Ishikawa (cell line): Measurements from ENCODE around the gene STAT2.
A peak's percentile ranks its signal among the peaks of the same experiment; 100 is the strongest.

Source experiments
- CEBPB ChIP-seq: IDR thresholded peaks from 2 replicates; pipeline ENCODE4 v1.6.1; 2012
- CREB1 ChIP-seq: IDR thresholded peaks from 2 replicates; pipeline ENCODE4 v1.6.1; 2012; ENCODE audit warnings: low read depth
- EGR1 ChIP-seq: IDR thresholded peaks from 2 replicates; pipeline ENCODE4 v1.6.1; 2012
- EP300 ChIP-seq: IDR thresholded peaks from 2 replicates; pipeline ENCODE4 v1.6.1; 2012; ENCODE audit warnings: borderline replicate concordance
- FOXM1 ChIP-seq: IDR thresholded peaks from 2 replicates; pipeline ENCODE4 v1.6.1; 2012; ENCODE audit warnings: low read depth, borderline replicate concordance
- NFIC ChIP-seq: IDR thresholded peaks from 2 replicates; pipeline ENCODE4 v1.6.1; 2012
- RAD21 ChIP-seq: IDR thresholded peaks from 2 replicates; pipeline ENCODE4 v1.6.1; 2012; ENCODE audit warnings: low read depth
- TAF1 ChIP-seq: IDR thresholded peaks from 2 replicates; pipeline ENCODE4 v1.6.1; 2012; ENCODE audit warnings: low read depth, mild to moderate bottlenecking
- TCF12 ChIP-seq: IDR thresholded peaks from 2 replicates; pipeline ENCODE4 v1.6.1; 2012; ENCODE audit warnings: low read depth
- TEAD4 ChIP-seq: IDR thresholded peaks from 2 replicates; pipeline ENCODE4 v1.6.1; 2012
- YY1 ChIP-seq: IDR thresholded peaks from 2 replicates; pipeline ENCODE4 v1.6.1; 2012; ENCODE audit warnings: low read depth
- ZBTB7A ChIP-seq: IDR thresholded peaks from 2 replicates; pipeline ENCODE4 v1.6.1; 2012; ENCODE audit warnings: low read depth
- TF ChIP-seq, protein P1 (sequence below): IDR thresholded peaks from 2 replicates; pipeline ENCODE4 v1.6.1; 2012
- TF ChIP-seq, protein P2 (sequence below): IDR thresholded peaks from 2 replicates; pipeline ENCODE4 v1.6.1; 2012
- TF ChIP-seq, protein P3 (sequence below): IDR thresholded peaks from 2 replicates; pipeline ENCODE4 v1.6.1; 2012; ENCODE audit warnings: low read depth, mild to moderate bottlenecking

STAT2 gene

DNA sequence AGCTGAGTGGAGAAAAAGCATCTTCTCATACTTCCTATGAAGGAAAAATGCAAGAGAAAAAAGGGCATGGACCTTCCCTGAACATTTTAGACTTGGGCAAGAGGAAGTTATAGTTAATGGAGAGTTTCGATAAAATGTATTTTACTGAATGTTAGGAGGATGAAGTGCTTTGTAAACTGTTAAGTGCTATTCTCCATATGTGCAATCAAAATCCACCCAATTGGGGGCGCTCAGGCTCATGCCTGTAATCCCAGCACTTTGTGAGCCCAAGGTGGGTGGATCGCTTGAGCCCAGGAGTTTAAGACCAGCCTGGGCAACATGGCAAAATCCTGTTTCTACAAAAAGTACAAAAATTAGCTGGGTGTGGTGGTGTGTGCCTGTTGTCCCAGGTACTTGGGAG, 42.2 kb downstream of the STAT2 start:
- TF ChIP-seq RAD21 (peak; percentile 32; the same call in 1 of the 2 replicates), TEAD4 (no peak)

DNA sequence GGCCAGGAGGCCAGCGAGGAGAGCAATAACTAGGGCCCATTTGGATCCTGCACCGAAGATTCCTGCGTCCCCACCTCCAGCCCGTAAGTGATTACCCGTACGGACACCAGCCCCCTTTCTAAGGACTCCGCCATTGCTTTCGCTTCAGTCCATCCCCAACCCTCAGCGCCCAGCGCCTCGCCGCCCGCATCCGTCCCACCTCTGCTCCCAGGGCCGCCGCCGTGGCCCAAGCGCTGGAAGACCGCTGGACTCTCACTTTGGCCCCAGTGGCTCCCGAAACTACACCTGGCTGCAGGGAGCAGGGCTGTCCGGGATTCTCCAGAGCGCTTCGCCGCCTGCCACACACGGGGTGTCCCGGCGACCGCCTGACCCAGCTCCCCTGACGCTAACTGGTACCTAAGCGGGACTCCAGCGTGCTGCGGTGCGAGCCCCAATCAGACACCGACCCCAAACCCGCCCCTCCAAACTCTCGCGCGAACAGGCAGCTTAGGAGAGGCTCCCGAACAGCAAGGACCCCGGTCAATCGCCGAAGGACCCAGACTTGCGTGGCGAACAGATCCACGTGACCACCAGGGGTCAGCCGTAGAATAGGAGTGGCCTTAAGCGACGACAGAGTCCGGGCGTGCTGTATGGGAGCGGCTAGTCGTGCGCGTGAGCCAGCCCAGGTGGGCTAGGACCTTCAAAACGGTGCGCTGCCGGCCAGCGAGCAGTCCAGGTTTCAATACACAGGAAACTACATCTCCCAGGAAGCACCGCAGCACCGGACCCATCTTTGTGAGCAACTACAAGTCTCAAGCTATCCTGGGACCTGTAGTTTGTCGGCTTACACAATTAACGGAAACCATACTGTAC, 44.1 kb downstream of the STAT2 start, which contains the start of gene CNPY2:
TSS of gene CNPY2 (minus strand) at position 367 of the 852 bp plus-strand sequence. CDS start 771 bp downstream, outside the sequence.
- no peak; the same call in 1 of the 2 replicates for TF ChIP-seq EGR1
- 0 out of 2 replicates have a peak, but pooled peaks have one; percentile 60 for TF ChIP-seq TCF12
- TF ChIP-seq NFIC, result no peak
- peak; percentile 45; the same call in 1 of the 2 replicates for TF ChIP-seq EP300
- TF ChIP-seq FOXM1, result no peak
- TF ChIP-seq, protein P1, sequence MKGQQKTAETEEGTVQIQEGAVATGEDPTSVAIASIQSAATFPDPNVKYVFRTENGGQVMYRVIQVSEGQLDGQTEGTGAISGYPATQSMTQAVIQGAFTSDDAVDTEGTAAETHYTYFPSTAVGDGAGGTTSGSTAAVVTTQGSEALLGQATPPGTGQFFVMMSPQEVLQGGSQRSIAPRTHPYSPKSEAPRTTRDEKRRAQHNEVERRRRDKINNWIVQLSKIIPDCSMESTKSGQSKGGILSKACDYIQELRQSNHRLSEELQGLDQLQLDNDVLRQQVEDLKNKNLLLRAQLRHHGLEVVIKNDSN, result peak; percentile 95
- TF ChIP-seq YY1, result peak; percentile 87
- peak; percentile 19; the same call in 1 of the 2 replicates for TF ChIP-seq CEBPB
- TF ChIP-seq, protein P2, sequence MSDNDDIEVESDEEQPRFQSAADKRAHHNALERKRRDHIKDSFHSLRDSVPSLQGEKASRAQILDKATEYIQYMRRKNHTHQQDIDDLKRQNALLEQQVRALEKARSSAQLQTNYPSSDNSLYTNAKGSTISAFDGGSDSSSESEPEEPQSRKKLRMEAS, result peak; percentile 90
- TF ChIP-seq, protein P3, sequence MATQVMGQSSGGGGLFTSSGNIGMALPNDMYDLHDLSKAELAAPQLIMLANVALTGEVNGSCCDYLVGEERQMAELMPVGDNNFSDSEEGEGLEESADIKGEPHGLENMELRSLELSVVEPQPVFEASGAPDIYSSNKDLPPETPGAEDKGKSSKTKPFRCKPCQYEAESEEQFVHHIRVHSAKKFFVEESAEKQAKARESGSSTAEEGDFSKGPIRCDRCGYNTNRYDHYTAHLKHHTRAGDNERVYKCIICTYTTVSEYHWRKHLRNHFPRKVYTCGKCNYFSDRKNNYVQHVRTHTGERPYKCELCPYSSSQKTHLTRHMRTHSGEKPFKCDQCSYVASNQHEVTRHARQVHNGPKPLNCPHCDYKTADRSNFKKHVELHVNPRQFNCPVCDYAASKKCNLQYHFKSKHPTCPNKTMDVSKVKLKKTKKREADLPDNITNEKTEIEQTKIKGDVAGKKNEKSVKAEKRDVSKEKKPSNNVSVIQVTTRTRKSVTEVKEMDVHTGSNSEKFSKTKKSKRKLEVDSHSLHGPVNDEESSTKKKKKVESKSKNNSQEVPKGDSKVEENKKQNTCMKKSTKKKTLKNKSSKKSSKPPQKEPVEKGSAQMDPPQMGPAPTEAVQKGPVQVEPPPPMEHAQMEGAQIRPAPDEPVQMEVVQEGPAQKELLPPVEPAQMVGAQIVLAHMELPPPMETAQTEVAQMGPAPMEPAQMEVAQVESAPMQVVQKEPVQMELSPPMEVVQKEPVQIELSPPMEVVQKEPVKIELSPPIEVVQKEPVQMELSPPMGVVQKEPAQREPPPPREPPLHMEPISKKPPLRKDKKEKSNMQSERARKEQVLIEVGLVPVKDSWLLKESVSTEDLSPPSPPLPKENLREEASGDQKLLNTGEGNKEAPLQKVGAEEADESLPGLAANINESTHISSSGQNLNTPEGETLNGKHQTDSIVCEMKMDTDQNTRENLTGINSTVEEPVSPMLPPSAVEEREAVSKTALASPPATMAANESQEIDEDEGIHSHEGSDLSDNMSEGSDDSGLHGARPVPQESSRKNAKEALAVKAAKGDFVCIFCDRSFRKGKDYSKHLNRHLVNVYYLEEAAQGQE, result no peak
- 0 out of 2 replicates have a peak, but pooled peaks have one; percentile 14 for TF ChIP-seq TEAD4
- TF ChIP-seq RAD21, result peak; percentile 55; the same call in 1 of the 2 replicates
- peak; percentile 91 for TF ChIP-seq TAF1
- TF ChIP-seq CREB1, result peak; percentile 42; the same call in 1 of the 2 replicates
- TF ChIP-seq ZBTB7A, result peak; percentile 61; the same call in 1 of the 2 replicates

DNA sequence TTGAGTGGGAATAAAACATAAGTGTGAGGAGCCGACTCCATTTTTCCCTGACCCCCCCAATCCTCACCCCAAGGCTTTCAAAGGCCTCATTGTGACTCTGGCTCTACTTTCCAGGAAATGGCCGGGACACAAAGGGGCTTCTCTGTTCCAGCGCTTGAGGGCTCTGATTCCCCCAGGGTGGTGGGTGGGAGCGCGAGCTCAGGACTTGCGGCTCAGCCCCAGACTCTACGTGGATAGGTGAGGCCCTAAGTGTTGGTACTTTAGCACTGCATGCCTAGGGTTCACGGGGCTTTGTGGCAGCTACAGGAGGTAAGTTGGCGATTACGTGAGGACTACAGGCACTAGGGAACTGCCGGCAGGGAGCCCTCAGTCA, 44.7 kb downstream of the STAT2 start:
- TF ChIP-seq, protein P3, result no peak
- TF ChIP-seq RAD21, result no peak
- TF ChIP-seq ZBTB7A, result no peak
- no peak for TF ChIP-seq EP300
- no peak for TF ChIP-seq TAF1
- no peak for TF ChIP-seq NFIC
- no peak for TF ChIP-seq CREB1
- TF ChIP-seq EGR1, result no peak
- TF ChIP-seq FOXM1, result no peak
- TF ChIP-seq, protein P2, result no peak
- TF ChIP-seq TEAD4, result no peak
- TF ChIP-seq YY1, result no peak
- TF ChIP-seq, protein P1, result no peak
- no peak for TF ChIP-seq TCF12
- no peak for TF ChIP-seq CEBPB

GRCh38 chr12:56311003-56311402, 48.9 kb downstream of the STAT2 start:
- TF ChIP-seq CREB1 (no peak), YY1 (no peak)
- TF ChIP-seq, protein P1, result no peak

- no peak for TF ChIP-seq YY1
- TF ChIP-seq, protein P1, result no peak
- TF ChIP-seq EGR1, result no peak
- TF ChIP-seq CEBPB, result no peak
- TF ChIP-seq TCF12, result no peak
- TF ChIP-seq, protein P2, result no peak
- TF ChIP-seq RAD21, result no peak
- TF ChIP-seq ZBTB7A, result no peak
- TF ChIP-seq TAF1, result no peak
- no peak for TF ChIP-seq FOXM1
- TF ChIP-seq NFIC, result no peak
- no peak for TF ChIP-seq CREB1
- no peak for TF ChIP-seq EP300
- TF ChIP-seq, protein P3, result no peak
- no peak for TF ChIP-seq TEAD4
Measured at GRCh38 chr12:56308714-56309113, 51.2 kb downstream of the STAT2 start.
